DND-41 (cell line): ENCODE data around the gene FAM187B.

Experiments
- ATAC-seq: fragments of 200-7000 bp; cut with Tn5 transposase; 3 replicates; pipeline ENCODE4 v1.9.1; 2021; ENCODE audit warnings: low read depth; ENCODE audit not compliant: insufficient read depth
- DNase-seq: peaks from one replicate; pipeline ENCODE4 v3.0.0-alpha.2; 2020
- H2AFZ ChIP-seq: 2 replicates; pipeline ENCODE4 v1.6.0; 2012; ENCODE audit warnings: low read depth, low read length
- H3K27ac ChIP-seq: 2 replicates; pipeline ENCODE4 v1.5.1; 2012; ENCODE audit warnings: low read length, inconsistent platforms
- H3K27me3 ChIP-seq: fragments of 200-600 bp; sonication (generic); 2 replicates; pipeline ENCODE4 v1.6.0; 2012; ENCODE audit warnings: low read length, mild to moderate bottlenecking, inconsistent platforms; ENCODE audit not compliant: insufficient read depth, poor library complexity
- H3K36me3 ChIP-seq: 2 replicates; pipeline ENCODE4 v1.5.1; 2012; ENCODE audit warnings: low read length, inconsistent platforms; ENCODE audit not compliant: insufficient read depth
- H3K4me1 ChIP-seq: 2 replicates; pipeline ENCODE4 v1.5.1; 2012; ENCODE audit warnings: mild to moderate bottlenecking, low read length; ENCODE audit not compliant: insufficient read depth
- H3K4me2 ChIP-seq: 2 replicates; pipeline ENCODE4 v1.6.0; 2012; ENCODE audit warnings: mild to moderate bottlenecking, moderate library complexity, low read length, inconsistent platforms; ENCODE audit not compliant: insufficient read depth
- H3K4me3 ChIP-seq, 2 experiments: fragments of 200-600 bp in 1 of 2; shearing (Covaris generic) in 1 of 2; 2 replicates each; pipeline ENCODE4 v1.5.1; 2012 to 2016; ENCODE audit warnings: inconsistent platforms in 2 of 2, low read length in 2 of 2, mild to moderate bottlenecking in 2 of 2, low read depth in 1 of 2, moderate library complexity in 1 of 2
- H3K79me2 ChIP-seq: 2 replicates; pipeline ENCODE4 v1.6.0; 2012; ENCODE audit warnings: low read length, inconsistent platforms; ENCODE audit not compliant: insufficient read depth
- H3K9ac ChIP-seq: 2 replicates; pipeline ENCODE4 v1.6.0; 2012; ENCODE audit warnings: low read depth, mild to moderate bottlenecking, inconsistent platforms, low read length, moderate library complexity
- H3K9me3 ChIP-seq: 2 replicates; pipeline ENCODE4 v1.5.1; 2012; ENCODE audit warnings: low read length, moderate library complexity, mild to moderate bottlenecking, inconsistent platforms; ENCODE audit not compliant: insufficient read depth, severe bottlenecking
- H4K20me1 ChIP-seq: 2 replicates; pipeline ENCODE4 v1.6.0; 2012; ENCODE audit warnings: low read length; ENCODE audit not compliant: insufficient read depth
- CTCF ChIP-seq: IDR thresholded peaks from 2 replicates; pipeline ENCODE4 v1.5.1; 2012; ENCODE audit warnings: borderline replicate concordance, low read length, moderate library complexity, mild to moderate bottlenecking; ENCODE audit not compliant: poor library complexity, severe bottlenecking; ENCODE audit errors: extremely low read depth
- EZH2 ChIP-seq: IDR thresholded peaks from 3 replicates; pipeline ENCODE4 v1.6.1; 2012; ENCODE audit warnings: borderline replicate concordance, low read depth, mild to moderate bottlenecking, moderate library complexity, low read length, inconsistent platforms; ENCODE audit not compliant: severe bottlenecking

The FAM187B gene

GRCh38 chr19:35216833-35217648 is 11.5 kb downstream of the FAM187B start:
- Histone ChIP-seq H3K27me3 (peaks cover 3% of the 10 kb centered on the region), H3K36me3 (no peaks in the 10 kb centered on the region), H3K27ac (no peak overlapping the region), H3K4me1 (peaks cover 7% of the 10 kb centered on the region), H3K4me3 (no peak overlapping the region), H4K20me1 (peaks cover 3% of the 10 kb centered on the region; the same call in 1 of the 2 replicates), H3K79me2 (no peaks in the 10 kb centered on the region), H3K4me2 (no peak overlapping the region), H3K9me3 (no peaks in the 10 kb centered on the region), H2AFZ (no peak overlapping the region), H3K9ac (no peak overlapping the region)
- TF ChIP-seq CTCF: peak; percentile 12
- TF ChIP-seq EZH2: no peak
- ATAC-seq (no peak), DNase-seq (no peak)

- no peak overlapping the region for H2AFZ ChIP-seq
- no peak overlapping the region for H3K9ac ChIP-seq
- no peak for DNase-seq
- no peak overlapping the region for H3K4me2 ChIP-seq
- no peak overlapping the region for H3K4me3 ChIP-seq
- H3K27me3 ChIP-seq: peaks cover 3% of the 10 kb centered on the region
- ATAC-seq: no peak
- peaks cover 3% of the 10 kb centered on the region; the same call in 1 of the 2 replicates for H4K20me1 ChIP-seq
- TF ChIP-seq CTCF: no peak
- no peak for TF ChIP-seq EZH2
- no peak overlapping the region for H3K27ac ChIP-seq
- no peaks in the 10 kb centered on the region for H3K9me3 ChIP-seq
- no peaks in the 10 kb centered on the region for H3K79me2 ChIP-seq
- no peaks in the 10 kb centered on the region for H3K36me3 ChIP-seq
- peaks cover 7% of the 10 kb centered on the region for H3K4me1 ChIP-seq
Observed at GRCh38 chr19:35216016-35216832, 12.3 kb downstream of the FAM187B start.

- Histone ChIP-seq H3K4me1 (peaks cover 7% of the 10 kb centered on the region), H3K9ac (no peak overlapping the region), H3K4me2 (no peak overlapping the region)
Observed at GRCh38 chr19:35214766-35215422, 13.6 kb downstream of the FAM187B start.

More at GRCh38 chr19:35214766-35215422, 13.6 kb downstream of the FAM187B start:
- no peak overlapping the region for H3K27ac ChIP-seq
- H3K79me2 ChIP-seq: no peaks in the 10 kb centered on the region
- no peak overlapping the region for H3K4me3 ChIP-seq
- no peak for DNase-seq
- TF ChIP-seq EZH2: no peak
- no peak for ATAC-seq
- H2AFZ ChIP-seq: no peak overlapping the region
- peaks cover 3% of the 10 kb centered on the region; the same call in 1 of the 2 replicates for H4K20me1 ChIP-seq
- H3K9me3 ChIP-seq: no peaks in the 10 kb centered on the region
- H3K27me3 ChIP-seq: peaks cover 3% of the 10 kb centered on the region
- H3K36me3 ChIP-seq: no peaks in the 10 kb centered on the region
